Kidney glomerular epithelial cell (primary cell): ENCODE measurements around the gene NPFFR1.
"Not testable (repeated sequence)": the region's sequence is repeated elsewhere in the genome, so short reads cannot be mapped to it uniquely, and the experiment has no call there.

ENCODE experiments used
- DNase-seq: peaks from one replicate; lab custom pipeline; 2025; lab: John Stamatoyannopoulos, UW

Gene NPFFR1

GRCh38 chr10:70222811-70223447, 60.9 kb downstream of the NPFFR1 start:
- not testable (repeated sequence) for DNase-seq

DNA sequence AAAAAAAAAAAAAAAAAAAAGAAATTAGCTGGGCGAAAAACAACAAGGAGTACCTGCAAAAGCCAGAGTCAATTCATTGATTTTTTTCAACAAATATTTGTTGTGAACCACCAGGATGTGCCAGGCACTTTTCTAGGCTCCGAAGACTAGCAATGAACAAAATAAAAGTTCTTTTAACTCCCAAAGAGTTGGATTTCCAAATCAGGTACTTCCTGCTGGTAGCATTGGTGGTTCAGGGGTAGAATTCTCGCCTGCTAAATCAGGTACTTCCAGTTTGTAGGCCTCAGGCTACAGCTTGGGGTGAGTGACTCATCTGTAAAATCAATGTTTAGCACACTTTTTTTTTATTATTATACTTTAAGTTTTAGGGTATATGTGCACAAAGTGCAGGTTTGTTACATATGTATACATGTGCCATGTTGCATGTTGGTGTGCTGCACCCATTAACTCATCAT, 61.4 kb downstream of the NPFFR1 start:
- no peak for DNase-seq

DNA sequence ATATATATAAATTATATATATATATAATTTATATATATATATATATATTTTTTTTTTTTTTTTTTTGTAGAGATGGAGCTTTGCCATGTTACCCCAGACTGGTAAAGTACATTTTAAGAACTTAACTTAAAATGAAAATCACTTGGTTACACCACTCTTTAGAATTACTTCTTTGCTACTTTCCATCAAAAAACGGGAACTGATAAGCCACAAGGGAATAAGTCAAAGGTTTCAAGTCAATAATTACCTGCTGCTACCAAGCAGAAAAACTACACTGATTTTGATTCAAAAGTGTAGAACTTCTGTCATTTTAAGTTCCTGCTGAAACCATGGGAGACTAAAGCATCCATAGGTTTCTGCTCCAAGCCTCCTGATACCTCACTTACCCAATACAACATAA, 62.8 kb downstream of the NPFFR1 start:
- DNase-seq, result no peak

- DNase-seq, result no peak
Observed at GRCh38 chr10:70212879-70213278, 70.9 kb downstream of the NPFFR1 start.

DNA sequence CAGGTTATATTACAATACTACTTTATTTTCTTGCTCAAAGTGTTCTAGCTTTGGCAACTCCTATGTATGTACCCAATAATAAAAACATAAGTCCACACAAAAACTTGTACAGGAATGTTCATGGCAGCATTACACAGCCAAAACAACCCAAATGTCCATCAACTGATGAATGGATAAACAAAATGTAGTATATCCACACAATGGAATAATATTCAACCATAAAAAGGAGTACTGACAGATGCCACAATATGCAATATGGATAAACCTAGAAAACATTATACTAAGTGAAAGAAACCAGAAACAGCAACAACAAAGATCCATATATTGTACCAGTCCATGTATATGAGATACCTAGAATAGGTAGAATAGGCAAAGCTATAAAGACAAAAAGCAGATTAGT, 71.5 kb downstream of the NPFFR1 start:
- DNase-seq, result no peak

GRCh38 chr10:70206762-70207161, 77.0 kb downstream of the NPFFR1 start:
- DNase-seq, result no peak

DNA sequence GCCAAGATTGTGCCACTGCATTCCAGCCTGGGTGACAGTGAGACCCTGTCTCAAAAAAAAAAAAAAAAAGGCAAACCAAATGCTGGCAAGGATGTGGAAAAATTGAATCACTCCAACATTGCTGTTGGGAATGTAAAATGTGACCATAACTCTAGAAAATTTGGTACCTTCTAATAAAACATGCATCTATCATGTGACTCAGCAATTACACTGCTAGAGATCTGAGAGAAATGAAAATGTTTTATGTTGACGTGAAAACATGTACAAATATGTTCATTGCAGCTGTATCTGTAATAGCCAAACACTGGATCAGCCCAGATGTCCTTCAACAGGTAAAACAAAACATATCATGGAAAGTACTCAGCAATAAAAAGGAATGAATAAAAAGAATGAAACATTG, 82.7 kb downstream of the NPFFR1 start:
- no peak for DNase-seq

- DNase-seq, result no peak
Observed at GRCh38 chr10:70198696-70199466, 84.9 kb downstream of the NPFFR1 start.
